Keratinocyte (primary cell): ENCODE data around the gene STK16. TPM values are rescaled to one million over a fixed set of nuclear protein-coding genes. Genes with fewer than 3 reads are reported as not detected.

Source experiments
- DNase-seq: peaks from one replicate; pipeline ENCODE4 v3.0.0-alpha.2; 2011; ENCODE audit warnings: low read depth, missing footprints, low spot score
- FAIRE-seq: peaks from 2 replicates; lab custom pipeline; 2011; peaks lifted over from hg19 to GRCh38; lab: Jason Lieb, UNC
- H2AFZ ChIP-seq: 2 replicates; pipeline ENCODE4 v1.6.0; 2012; ENCODE audit warnings: low read length, control low read depth, inconsistent platforms; ENCODE audit not compliant: control insufficient read depth
- H3K27ac ChIP-seq: 2 replicates; pipeline ENCODE4 v1.5.1; 2011; ENCODE audit warnings: low read length; ENCODE audit not compliant: control insufficient read depth, insufficient read depth
- H3K27me3 ChIP-seq: 3 replicates; pipeline ENCODE4 v1.6.0; 2011; ENCODE audit warnings: low read length; ENCODE audit not compliant: control insufficient read depth, insufficient read depth; ENCODE audit errors: extremely low read depth
- H3K36me3 ChIP-seq, 2 experiments: 2 replicates in 1 of 2; 3 replicates in 1 of 2; pipeline ENCODE4 v1.5.1; 2011; ENCODE audit warnings: low read length in 2 of 2, mild to moderate bottlenecking in 1 of 2; ENCODE audit not compliant: control insufficient read depth in 2 of 2, insufficient read depth in 2 of 2; ENCODE audit errors: extremely low read depth in 1 of 2
- H3K4me1 ChIP-seq: 3 replicates; pipeline ENCODE4 v1.5.1; 2011; ENCODE audit warnings: low read length; ENCODE audit not compliant: control insufficient read depth, insufficient read depth; ENCODE audit errors: extremely low read depth
- H3K4me2 ChIP-seq: 3 replicates; pipeline ENCODE4 v1.6.0; 2011; ENCODE audit warnings: low read depth, low read length; ENCODE audit not compliant: control insufficient read depth, insufficient read depth; ENCODE audit errors: extremely low read depth
- H3K4me3 ChIP-seq, 3 experiments: fragments of 200-600 bp in 1 of 3; sonication (generic) in 1 of 3; 2 replicates in 2 of 3; 3 replicates in 1 of 3; pipeline ENCODE4 v1.5.1; 2011 to 2016; ENCODE audit warnings: low read length in 3 of 3, mild to moderate bottlenecking in 3 of 3, control low read depth in 2 of 3, inconsistent platforms in 1 of 3, low read depth in 1 of 3, mixed read lengths in 1 of 3, mixed run types in 1 of 3, moderate library complexity in 1 of 3; ENCODE audit not compliant: control insufficient read depth in 2 of 3, insufficient read depth in 2 of 3; ENCODE audit errors: extremely low read depth in 1 of 3
- H3K79me2 ChIP-seq: 2 replicates; pipeline ENCODE4 v1.6.0; 2012; ENCODE audit warnings: low read length; ENCODE audit not compliant: control insufficient read depth, insufficient read depth
- H3K9ac ChIP-seq: 3 replicates; pipeline ENCODE4 v1.6.0; 2011; ENCODE audit warnings: low read length; ENCODE audit not compliant: control insufficient read depth, insufficient read depth; ENCODE audit errors: extremely low read depth
- H3K9me1 ChIP-seq: 3 replicates; pipeline ENCODE4 v1.6.0; 2011; ENCODE audit warnings: low read length; ENCODE audit not compliant: control insufficient read depth, insufficient read depth; ENCODE audit errors: extremely low read depth
- H3K9me3 ChIP-seq: 2 replicates; pipeline ENCODE4 v1.5.1; 2012; ENCODE audit warnings: low read depth, low read length; ENCODE audit not compliant: control insufficient read depth
- H4K20me1 ChIP-seq: 3 replicates; pipeline ENCODE4 v1.6.0; 2011; ENCODE audit warnings: low read length; ENCODE audit not compliant: control insufficient read depth, insufficient read depth; ENCODE audit errors: extremely low read depth
- EZH2 ChIP-seq: IDR thresholded peaks from one replicate; pipeline ENCODE4 v1.6.1; 2012; ENCODE audit warnings: inconsistent platforms, mild to moderate bottlenecking, low read length, moderate library complexity
- dilution Hi-C: fragments of 300-500 bp; cut with MboI; formaldehyde crosslinking; loops from one replicate; pipeline ENCODE4 v1.7.0; 2020; ENCODE audit warnings: low sequenced_read_pairs; ENCODE audit not compliant: extremely low pct_ligation_motif_present
- polyA plus RNA-seq, 5 experiments: library from polyadenylated mRNA; depleted of rRNA in 3 of 5; stranded (reverse) in 3 of 5; stranded (forward) in 1 of 5; unstranded in 1 of 5; fragments of >200 nt; gene quantifications; 1 replicate in 1 of 5; 2 replicates in 3 of 5; 3 replicates in 1 of 5; pipeline versions ENCODE4 v1.2.1 to v1.2.3, GENCODE V29; 2011 to 2012; ENCODE audit warnings: missing spikeins in 2 of 5, low read depth in 1 of 5, low replicate concordance in 1 of 5
- TF ChIP-seq, protein P1 (sequence below), 3 experiments: IDR thresholded peaks in 1 of 3; conservative IDR thresholded peaks in 1 of 3; optimal IDR thresholded peaks in 1 of 3; 2 replicates in 2 of 3; 3 replicates in 1 of 3; pipeline versions ENCODE3 to v1.5.1; 2011; ENCODE audit warnings: low read length in 3 of 3, mild to moderate bottlenecking in 3 of 3, moderate library complexity in 2 of 3, control low read depth in 1 of 3, inconsistent platforms in 1 of 3; ENCODE audit not compliant: insufficient read depth in 2 of 3; ENCODE audit errors: extremely low read depth in 1 of 3

Gene STK16
- polyA plus RNA-seq, 1 donor (not counting 4 experiments of a cell fraction or from before 2014, with no cell fraction given): 35.8 TPM

DNA sequence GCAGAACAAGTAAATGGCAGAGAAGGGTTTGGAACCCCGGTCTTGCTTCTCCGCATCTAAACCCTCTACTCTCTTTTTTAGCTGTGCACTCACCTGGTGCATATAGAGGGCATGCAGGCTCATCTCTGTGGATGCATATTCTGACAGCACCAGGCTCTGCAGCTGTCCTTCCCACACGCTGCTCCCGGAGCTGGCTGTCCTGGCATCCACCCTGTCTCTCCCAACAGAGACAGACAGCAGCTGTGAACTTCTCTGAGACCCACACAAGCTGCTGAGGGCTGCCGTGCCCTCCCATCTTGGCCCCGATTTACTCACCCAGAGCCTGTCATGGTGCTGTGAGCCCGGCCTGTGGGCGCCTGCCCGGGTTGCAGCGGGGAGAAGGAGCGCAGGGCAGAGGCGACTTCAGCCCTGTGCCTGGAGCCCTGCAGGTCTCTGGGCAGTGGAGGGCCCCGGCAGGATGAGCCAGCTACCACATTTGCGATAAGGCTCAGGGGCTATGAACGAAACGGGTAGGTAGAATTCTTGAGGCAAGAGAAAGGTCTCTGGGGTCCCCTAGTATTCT, 23.2 kb upstream of the STK16 start:
- H3K27me3 ChIP-seq: no peaks in the 10 kb centered on the region
- no peak overlapping the region for H3K4me3 ChIP-seq
- DNase-seq: no peak
- H3K79me2 ChIP-seq: peaks cover 4% of the 10 kb centered on the region
- no peak for TF ChIP-seq EZH2
- TF ChIP-seq, protein P1, sequence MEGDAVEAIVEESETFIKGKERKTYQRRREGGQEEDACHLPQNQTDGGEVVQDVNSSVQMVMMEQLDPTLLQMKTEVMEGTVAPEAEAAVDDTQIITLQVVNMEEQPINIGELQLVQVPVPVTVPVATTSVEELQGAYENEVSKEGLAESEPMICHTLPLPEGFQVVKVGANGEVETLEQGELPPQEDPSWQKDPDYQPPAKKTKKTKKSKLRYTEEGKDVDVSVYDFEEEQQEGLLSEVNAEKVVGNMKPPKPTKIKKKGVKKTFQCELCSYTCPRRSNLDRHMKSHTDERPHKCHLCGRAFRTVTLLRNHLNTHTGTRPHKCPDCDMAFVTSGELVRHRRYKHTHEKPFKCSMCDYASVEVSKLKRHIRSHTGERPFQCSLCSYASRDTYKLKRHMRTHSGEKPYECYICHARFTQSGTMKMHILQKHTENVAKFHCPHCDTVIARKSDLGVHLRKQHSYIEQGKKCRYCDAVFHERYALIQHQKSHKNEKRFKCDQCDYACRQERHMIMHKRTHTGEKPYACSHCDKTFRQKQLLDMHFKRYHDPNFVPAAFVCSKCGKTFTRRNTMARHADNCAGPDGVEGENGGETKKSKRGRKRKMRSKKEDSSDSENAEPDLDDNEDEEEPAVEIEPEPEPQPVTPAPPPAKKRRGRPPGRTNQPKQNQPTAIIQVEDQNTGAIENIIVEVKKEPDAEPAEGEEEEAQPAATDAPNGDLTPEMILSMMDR (optimal IDR thresholded peaks at IDR 0.05 in 1 of 3, IDR thresholded peaks at IDR 0.05 in 1 of 3, conservative IDR thresholded peaks at IDR 0.05 in 1 of 3; ENCODE audit: extremely low read depth in 1 of 3, insufficient read depth in 2 of 3, low read length in 3 of 3): no peak
- no peak overlapping the region for H3K9ac ChIP-seq
- H3K4me1 ChIP-seq: peaks cover 18% of the 10 kb centered on the region
- FAIRE-seq: no peak
- dilution Hi-C loops: no loop called here
- peaks cover 37 to 44% of the 10 kb centered on the region in 2 experiments for H3K36me3 ChIP-seq
- no peak overlapping the region for H3K4me2 ChIP-seq
- no peaks in the 10 kb centered on the region for H3K9me3 ChIP-seq
- H3K27ac ChIP-seq: no peak overlapping the region
- no peak overlapping the region for H2AFZ ChIP-seq
- H4K20me1 ChIP-seq: no peaks in the 10 kb centered on the region
- H3K9me1 ChIP-seq: no peaks in the 10 kb centered on the region

DNA sequence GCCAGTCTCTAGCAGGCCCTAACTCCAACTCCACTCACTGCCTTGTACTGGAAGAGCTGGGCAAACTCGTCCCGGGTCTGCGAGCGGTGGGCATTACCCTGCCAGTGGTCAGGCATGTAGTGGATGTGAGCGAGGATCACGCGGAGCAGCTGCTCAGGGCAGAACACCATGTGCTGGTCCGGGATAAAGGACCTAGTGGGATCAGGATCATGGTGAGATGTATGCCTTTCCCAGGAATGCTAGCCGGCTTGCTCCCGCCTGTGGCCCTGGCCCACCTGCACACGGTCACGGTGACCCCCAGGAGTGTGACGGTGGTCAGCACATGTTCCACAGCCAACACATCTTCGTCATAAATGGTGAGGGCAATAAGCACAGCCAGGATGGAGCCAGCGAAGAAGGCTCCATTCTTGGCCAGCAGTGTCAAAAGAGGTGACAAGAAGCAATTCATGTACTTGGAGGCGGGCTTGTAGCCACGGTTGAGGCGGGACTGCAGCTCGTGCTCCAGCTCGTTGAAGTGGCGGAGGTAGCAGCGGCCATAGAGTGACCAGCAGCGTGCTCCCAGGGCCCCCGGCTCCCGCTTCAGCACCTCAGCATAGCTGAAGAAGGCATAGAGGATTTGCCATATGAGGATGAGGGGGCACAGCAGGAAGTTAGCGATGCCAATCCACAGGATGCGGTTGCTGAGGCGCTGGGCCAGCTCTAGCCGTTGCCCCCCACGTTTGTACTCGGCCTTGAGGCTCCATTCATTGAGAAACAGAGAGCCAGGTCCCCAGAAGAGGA, 21.3 kb upstream of the STK16 start:
- no peak overlapping the region for H3K27ac ChIP-seq
- H3K9ac ChIP-seq: no peak overlapping the region
- H3K4me1 ChIP-seq: peaks cover 16% of the 10 kb centered on the region
- peaks cover 38 to 44% of the 10 kb centered on the region in 2 experiments for H3K36me3 ChIP-seq
- no peaks in the 10 kb centered on the region for H3K27me3 ChIP-seq
- dilution Hi-C loops: no loop called here
- H3K9me1 ChIP-seq: peaks cover 3% of the 10 kb centered on the region
- peaks cover 24% of the 10 kb centered on the region for H3K79me2 ChIP-seq
- H3K9me3 ChIP-seq: no peaks in the 10 kb centered on the region
- DNase-seq (no peak), FAIRE-seq (no peak)
- no peak overlapping the region for H3K4me3 ChIP-seq
- no peaks in the 10 kb centered on the region for H4K20me1 ChIP-seq
- H3K4me2 ChIP-seq: no peak overlapping the region
- no peak for TF ChIP-seq EZH2
- TF ChIP-seq, protein P1 (optimal IDR thresholded peaks at IDR 0.05 in 1 of 3, IDR thresholded peaks at IDR 0.05 in 1 of 3, conservative IDR thresholded peaks at IDR 0.05 in 1 of 3; ENCODE audit: extremely low read depth in 1 of 3, insufficient read depth in 2 of 3, low read length in 3 of 3): no peak
- H2AFZ ChIP-seq: no peak overlapping the region
